Measurements from ENCODE around the gene SNN. TPM values are rescaled to one million over a fixed set of nuclear protein-coding genes. Genes with fewer than 3 reads are reported as not detected.

Gene SNN
- total and polyA plus RNA-seq, 2 of the 4 experiments (the other 2 are of a cell fraction): 10.0 to 13.0 TPM

- no TSS peak for BruUV-seq (replicated peaks)
- POLR2A ChIA-PET (ENCODE audit: unreplicated experiment): no interaction called here
Measured at GRCh38 chr16:11711662-11712061, 43.4 kb downstream of the SNN start.

More at GRCh38 chr16:11711662-11712061, 43.4 kb downstream of the SNN start:
- in situ Hi-C loops (cut with MboI; ENCODE audit: low sequenced_read_pairs) (loop anchor here (5.0 to 10.0 kb wide), 2 partner anchors 314 to 747 kb away; no protein-coding TSS in a partner anchor), dilution Hi-C loops (cut with HindIII; ENCODE audit: low sequenced_read_pairs, unreplicated experiment) (no loop called here), intact Hi-C loops (cut with micrococcal nuclease) (loop anchor here (10.0 kb wide), 1 partner anchor 747 kb away; no protein-coding TSS in a partner anchor)
- H3K9me3 ChIP-seq (ENCODE audit: control insufficient read depth, insufficient read depth, low read length): no peaks in the 10 kb centered on the region
- H3K36me3 ChIP-seq (ENCODE audit: control insufficient read depth, insufficient read depth, low read length): peaks cover 23% of the 10 kb centered on the region
- no peak overlapping the region for H2BK20ac ChIP-seq (ENCODE audit: low read depth, low read length)
- no peak overlapping the region for H2AK5ac ChIP-seq (ENCODE audit: low read depth, low read length)
- DNase-seq: no peak
- H3K4me3 ChIP-seq (ENCODE audit: insufficient read depth, low read depth, low read length): no peak overlapping the region
- CTCF ChIA-PET: no interaction called here
- H3K4me2 ChIP-seq (ENCODE audit: low read depth, low read length): no peak overlapping the region
- H2BK15ac ChIP-seq (ENCODE audit: low read depth, low read length): no peak overlapping the region
- no peak overlapping the region for H2AFZ ChIP-seq (replicated peaks; ENCODE audit: low read length, poor library complexity)
- H3K9me1 ChIP-seq (ENCODE audit: insufficient read depth, low read length): 0 out of 2 replicates have a peak, but pooled peaks cover 3% of the 10 kb centered on the region
- no peak for ATAC-seq (ENCODE audit: low read depth)
- H3K27ac ChIP-seq (ENCODE audit: insufficient read depth, low read length): no peak overlapping the region
- no peak overlapping the region for H2BK5ac ChIP-seq (ENCODE audit: low read depth, low read length, poor library complexity, severe bottlenecking)
- no peaks in the 10 kb centered on the region for H4K20me1 ChIP-seq (ENCODE audit: insufficient read depth, low read length)
- no peak overlapping the region for H3K18ac ChIP-seq (ENCODE audit: low read depth, low read length)
- 100% methylated on average over 1 of the region's 4 CpGs; no CpG with 5 or more reads in 1 of the 2 experiments for WGBS, 2 experiments (ENCODE audit: extremely low coverage in 2 of 2, insufficient read length in 1 of 2)
- H3K79me1 ChIP-seq (ENCODE audit: low read depth in 1 of 2, low read length in 2 of 2): peaks cover 21 to 41% of the 10 kb centered on the region in 2 experiments
- H2AK9ac ChIP-seq (replicated peaks; ENCODE audit: low read depth, low read length, poor library complexity): no peak overlapping the region
- H4K8ac ChIP-seq (ENCODE audit: low read depth in 2 of 2, low read length in 2 of 2): no peak overlapping the region
- H3K4me1 ChIP-seq (ENCODE audit: control insufficient read depth, insufficient read depth, low read length): peaks cover 2% of the 10 kb centered on the region; the same call in 1 of the 2 replicates
- H3K56ac ChIP-seq (ENCODE audit: extremely low read depth, insufficient read depth, low read length): no peak overlapping the region
- no peak overlapping the region for H3K14ac ChIP-seq (replicated peaks; ENCODE audit: low read depth, low read length)
- TF ChIP-seq SMC3 (IDR thresholded peaks at IDR 0.05; ENCODE audit: low read depth, low read length) (no peak), ELK1 (IDR thresholded peaks at IDR 0.05; ENCODE audit: borderline replicate concordance, low read depth, low read length) (no peak), USF2 (IDR thresholded peaks at IDR 0.05; ENCODE audit: low read depth, low read length) (no peak), RCOR1 (IDR thresholded peaks at IDR 0.05; ENCODE audit: insufficient replicate concordance, low read length) (no peak), NFE2L2 (IDR thresholded peaks at IDR 0.05; ENCODE audit: low read depth, low read length) (no peak), FOS (IDR thresholded peaks at IDR 0.05; ENCODE audit: low read depth, low read length) (no peak), MXI1 (IDR thresholded peaks at IDR 0.05; ENCODE audit: borderline replicate concordance, low read depth, low read length) (no peak), MAFK (IDR thresholded peaks at IDR 0.05; ENCODE audit: low read depth, low read length) (no peak)
- no peak overlapping the region for H4K5ac ChIP-seq (ENCODE audit: low read depth, low read length)
- no peak overlapping the region for H3K23ac ChIP-seq (ENCODE audit: low read depth, low read length)
- no peak overlapping the region for H4K91ac ChIP-seq (ENCODE audit: insufficient read depth, low read depth, low read length)
- no peak overlapping the region for H2BK120ac ChIP-seq (ENCODE audit: low read depth, low read length)
- no peaks in the 10 kb centered on the region for H3K27me3 ChIP-seq (ENCODE audit: control insufficient read depth, insufficient read depth, low read length)
- H3K9ac ChIP-seq (ENCODE audit: low read depth, low read length): no peak overlapping the region
- H3K4ac ChIP-seq (ENCODE audit: low read depth, low read length): no peak overlapping the region
